NCI-H2107 treated with DMSO at 0.1 percent for 48 hours (cell line): ENCODE results near the gene CNOT3.
"Not testable (repeated sequence)": the region's sequence is repeated elsewhere in the genome, so short reads cannot be mapped to it uniquely, and the experiment has no call there.

ENCODE experiments used
- DNase-seq: peaks from one replicate; lab custom pipeline; 2025; ENCODE audit not compliant: unreplicated experiment; lab: John Stamatoyannopoulos, UW

CNOT3 gene

GRCh38 chr19:54169149-54169740 is 31.7 kb downstream of the CNOT3 start:
- no peak for DNase-seq

GRCh38 chr19:54171736-54172431 is 34.3 kb downstream of the CNOT3 start:
- not testable (repeated sequence) for DNase-seq

- DNase-seq: peak; percentile 67
These were observed 35.2 kb downstream of the CNOT3 start, which contains the start of gene TMC4 for GRCh38 chr19:54172471-54173358. TSS of gene TMC4 (minus strand) at chr19:54173160. CDS start at chr19:54173117, 43 bp downstream.

GRCh38 chr19:54173359-54173699 is 35.8 kb downstream of the CNOT3 start:
- DNase-seq: no peak

GRCh38 chr19:54173951-54174834 is 36.6 kb downstream of the CNOT3 start:
- DNase-seq: no peak

- DNase-seq: peak; percentile 67
These were observed 41.2 kb downstream of the CNOT3 start for GRCh38 chr19:54178581-54179261.

- DNase-seq: no peak
These were observed 41.8 kb downstream of the CNOT3 start for GRCh38 chr19:54179262-54179852.

- DNase-seq: peak; percentile 74
These were observed 42.4 kb downstream of the CNOT3 start for GRCh38 chr19:54179921-54180461.

GRCh38 chr19:54180691-54181091 is 43.1 kb downstream of the CNOT3 start:
- DNase-seq: no peak

- not testable (repeated sequence) for DNase-seq
These were observed 44.3 kb downstream of the CNOT3 start for GRCh38 chr19:54181894-54182293.

- no peak for DNase-seq
These were observed 45.9 kb downstream of the CNOT3 start for GRCh38 chr19:54183431-54183830.

- DNase-seq: no peak
These were observed 48.8 kb downstream of the CNOT3 start for GRCh38 chr19:54186351-54186750.

GRCh38 chr19:54186934-54187381 is 49.4 kb downstream of the CNOT3 start:
- DNase-seq: no peak

GRCh38 chr19:54188215-54188871 is 50.8 kb downstream of the CNOT3 start:
- DNase-seq: no peak

- no peak for DNase-seq
These were observed 51.7 kb downstream of the CNOT3 start, which contains the start of gene MBOAT7 for GRCh38 chr19:54189145-54189734. TSS of gene MBOAT7 (minus strand) at chr19:54189580. CDS start at chr19:54188508, 1,072 bp downstream.

GRCh38 chr19:54189735-54190502 is 52.4 kb downstream of the CNOT3 start:
- peak; percentile 99 for DNase-seq

- peak; percentile 97 for DNase-seq
These were observed 53.0 kb downstream of the CNOT3 start for GRCh38 chr19:54190503-54191010.
